ENCODE measurements around the gene CDKN2B-AS1. TPM values are rescaled to one million over a fixed set of nuclear protein-coding genes. Genes with fewer than 3 reads are reported as not detected.

Gene CDKN2B-AS1
- polyA plus RNA-seq, 2 of the 4 experiments (the other 2 are of a cell fraction): not detected

DNA sequence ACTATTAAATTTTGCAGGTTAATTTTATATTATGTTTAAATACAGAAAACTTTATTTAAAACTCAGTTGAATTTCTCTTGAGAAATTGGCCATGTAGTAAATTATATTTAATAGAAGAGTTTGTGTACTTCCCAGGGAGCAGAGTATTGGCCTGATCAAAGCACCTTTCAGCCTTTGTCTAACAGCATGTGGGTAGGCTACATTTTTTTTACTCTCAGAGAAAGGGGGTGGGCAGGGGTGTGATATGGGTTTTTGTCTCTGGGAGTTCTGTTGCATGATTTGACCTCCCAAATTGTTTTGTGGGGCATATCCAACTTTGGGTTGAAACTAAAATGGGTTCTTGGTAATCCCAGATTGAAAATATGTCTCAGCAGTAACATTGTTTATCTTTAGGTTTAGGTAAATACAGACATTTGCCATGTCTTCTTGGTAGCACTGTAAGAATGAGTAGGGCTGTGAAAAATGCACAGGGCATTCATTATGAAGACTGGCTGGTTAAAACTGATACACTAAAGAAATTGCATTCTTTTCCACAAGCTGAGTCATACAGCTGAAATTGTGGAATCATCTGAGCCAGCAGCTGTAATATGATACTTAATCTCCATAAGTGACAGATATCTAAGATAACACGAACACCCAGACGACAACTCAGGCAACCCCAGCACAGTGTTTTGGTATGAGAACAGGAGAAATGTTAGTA, 89.9 kb downstream of the CDKN2B-AS1 start (continued):
- TF ChIP-seq CBX2 (IDR thresholded peaks at IDR 0.05; ENCODE audit: borderline replicate concordance, low read depth) (no peak), CHD2 (IDR thresholded peaks at IDR 0.05; ENCODE audit: low read length, partially characterized antibody) (no peak), FOXS1 (CRISPR knock-in tag; IDR thresholded peaks at IDR 0.05) (no peak), ZFP36 (IDR thresholded peaks at IDR 0.05; ENCODE audit: borderline replicate concordance, partially characterized antibody) (no peak), JUNB (IDR thresholded peaks at IDR 0.05) (no peak), HOXA7 (CRISPR knock-in tag; IDR thresholded peaks at IDR 0.05) (no peak), CEBPB (IDR thresholded peaks at IDR 0.05) (no peak)
- TF ChIP-seq, protein P1, sequence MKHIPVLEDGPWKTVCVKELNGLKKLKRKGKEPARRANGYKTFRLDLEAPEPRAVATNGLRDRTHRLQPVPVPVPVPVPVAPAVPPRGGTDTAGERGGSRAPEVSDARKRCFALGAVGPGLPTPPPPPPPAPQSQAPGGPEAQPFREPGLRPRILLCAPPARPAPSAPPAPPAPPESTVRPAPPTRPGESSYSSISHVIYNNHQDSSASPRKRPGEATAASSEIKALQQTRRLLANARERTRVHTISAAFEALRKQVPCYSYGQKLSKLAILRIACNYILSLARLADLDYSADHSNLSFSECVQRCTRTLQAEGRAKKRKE (CRISPR knock-in tag; IDR thresholded peaks at IDR 0.05; ENCODE audit: low read depth): no peak

DNA sequence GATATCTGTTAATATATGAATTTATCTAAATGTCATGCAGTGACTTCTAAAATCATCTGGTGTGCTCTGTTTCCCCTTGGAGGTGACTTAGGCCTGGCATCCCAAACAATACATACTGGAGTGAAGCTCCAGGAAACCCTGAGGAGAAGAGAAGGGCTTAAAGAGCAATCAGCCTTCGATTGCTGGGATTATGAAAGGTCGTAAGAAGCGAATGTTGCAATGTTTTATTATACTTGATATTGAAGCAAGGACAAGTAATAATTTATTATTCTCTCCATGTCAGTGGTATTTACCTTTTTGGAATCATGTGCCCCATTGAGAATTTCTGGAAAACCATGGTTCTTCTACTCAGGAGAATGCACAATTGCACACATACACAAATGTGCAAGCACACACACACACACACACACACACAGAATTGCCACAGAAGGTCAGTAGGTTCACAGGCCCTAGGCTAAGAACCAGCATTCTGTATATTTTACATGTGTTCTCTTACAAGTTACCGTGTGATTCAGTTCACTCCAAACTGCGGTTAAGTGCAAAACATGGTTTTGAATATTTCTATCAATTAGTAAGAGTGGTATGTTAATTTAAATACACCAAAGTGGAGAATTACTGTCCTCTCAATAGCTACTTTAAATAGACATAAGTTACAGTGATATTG, 93.6 kb downstream of the CDKN2B-AS1 start:
- no CpG with 5 or more reads among the region's 5 CpGs for WGBS (ENCODE audit: missing lambda C conversion rate)
- TF ChIP-seq MAFK (IDR thresholded peaks at IDR 0.05; ENCODE audit: partially characterized antibody) (no peak), RCOR1 (IDR thresholded peaks at IDR 0.05; ENCODE audit: low read depth, low read length) (no peak), BHLHE40 (IDR thresholded peaks at IDR 0.05; ENCODE audit: low read depth, low read length) (no peak), NR3C1 (IDR thresholded peaks at IDR 0.05) (no peak), HDAC2 (IDR thresholded peaks at IDR 0.05) (no peak), ZNF302 (CRISPR knock-in tag; IDR thresholded peaks at IDR 0.05) (no peak), CEBPB (IDR thresholded peaks at IDR 0.05) (no peak), CHD4 (IDR thresholded peaks at IDR 0.05; ENCODE audit: borderline replicate concordance) (no peak), MYC (IDR thresholded peaks at IDR 0.05; ENCODE audit: borderline replicate concordance, low read length) (no peak), TFCP2L1 (CRISPR knock-in tag; IDR thresholded peaks at IDR 0.05) (no peak), JUN (IDR thresholded peaks at IDR 0.05) (no peak), NPAS2 (CRISPR knock-in tag; IDR thresholded peaks at IDR 0.05; ENCODE audit: borderline replicate concordance) (no peak), CBX8 (IDR thresholded peaks at IDR 0.05) (no peak), HOXB5 (CRISPR knock-in tag; IDR thresholded peaks at IDR 0.05) (no peak), RFX5 (IDR thresholded peaks at IDR 0.05) (no peak), FOSB (CRISPR knock-in tag; IDR thresholded peaks at IDR 0.05) (no peak), RARB (CRISPR knock-in tag; IDR thresholded peaks at IDR 0.05) (no peak)
- TF ChIP-seq, protein P2, sequence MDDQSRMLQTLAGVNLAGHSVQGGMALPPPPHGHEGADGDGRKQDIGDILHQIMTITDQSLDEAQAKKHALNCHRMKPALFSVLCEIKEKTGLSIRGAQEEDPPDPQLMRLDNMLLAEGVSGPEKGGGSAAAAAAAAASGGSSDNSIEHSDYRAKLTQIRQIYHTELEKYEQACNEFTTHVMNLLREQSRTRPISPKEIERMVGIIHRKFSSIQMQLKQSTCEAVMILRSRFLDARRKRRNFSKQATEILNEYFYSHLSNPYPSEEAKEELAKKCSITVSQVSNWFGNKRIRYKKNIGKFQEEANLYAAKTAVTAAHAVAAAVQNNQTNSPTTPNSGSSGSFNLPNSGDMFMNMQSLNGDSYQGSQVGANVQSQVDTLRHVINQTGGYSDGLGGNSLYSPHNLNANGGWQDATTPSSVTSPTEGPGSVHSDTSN (IDR thresholded peaks at IDR 0.05): no peak
- TF ChIP-seq, protein P3, sequence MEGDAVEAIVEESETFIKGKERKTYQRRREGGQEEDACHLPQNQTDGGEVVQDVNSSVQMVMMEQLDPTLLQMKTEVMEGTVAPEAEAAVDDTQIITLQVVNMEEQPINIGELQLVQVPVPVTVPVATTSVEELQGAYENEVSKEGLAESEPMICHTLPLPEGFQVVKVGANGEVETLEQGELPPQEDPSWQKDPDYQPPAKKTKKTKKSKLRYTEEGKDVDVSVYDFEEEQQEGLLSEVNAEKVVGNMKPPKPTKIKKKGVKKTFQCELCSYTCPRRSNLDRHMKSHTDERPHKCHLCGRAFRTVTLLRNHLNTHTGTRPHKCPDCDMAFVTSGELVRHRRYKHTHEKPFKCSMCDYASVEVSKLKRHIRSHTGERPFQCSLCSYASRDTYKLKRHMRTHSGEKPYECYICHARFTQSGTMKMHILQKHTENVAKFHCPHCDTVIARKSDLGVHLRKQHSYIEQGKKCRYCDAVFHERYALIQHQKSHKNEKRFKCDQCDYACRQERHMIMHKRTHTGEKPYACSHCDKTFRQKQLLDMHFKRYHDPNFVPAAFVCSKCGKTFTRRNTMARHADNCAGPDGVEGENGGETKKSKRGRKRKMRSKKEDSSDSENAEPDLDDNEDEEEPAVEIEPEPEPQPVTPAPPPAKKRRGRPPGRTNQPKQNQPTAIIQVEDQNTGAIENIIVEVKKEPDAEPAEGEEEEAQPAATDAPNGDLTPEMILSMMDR (IDR thresholded peaks at IDR 0.05): no peak
- TF ChIP-seq, protein P4, sequence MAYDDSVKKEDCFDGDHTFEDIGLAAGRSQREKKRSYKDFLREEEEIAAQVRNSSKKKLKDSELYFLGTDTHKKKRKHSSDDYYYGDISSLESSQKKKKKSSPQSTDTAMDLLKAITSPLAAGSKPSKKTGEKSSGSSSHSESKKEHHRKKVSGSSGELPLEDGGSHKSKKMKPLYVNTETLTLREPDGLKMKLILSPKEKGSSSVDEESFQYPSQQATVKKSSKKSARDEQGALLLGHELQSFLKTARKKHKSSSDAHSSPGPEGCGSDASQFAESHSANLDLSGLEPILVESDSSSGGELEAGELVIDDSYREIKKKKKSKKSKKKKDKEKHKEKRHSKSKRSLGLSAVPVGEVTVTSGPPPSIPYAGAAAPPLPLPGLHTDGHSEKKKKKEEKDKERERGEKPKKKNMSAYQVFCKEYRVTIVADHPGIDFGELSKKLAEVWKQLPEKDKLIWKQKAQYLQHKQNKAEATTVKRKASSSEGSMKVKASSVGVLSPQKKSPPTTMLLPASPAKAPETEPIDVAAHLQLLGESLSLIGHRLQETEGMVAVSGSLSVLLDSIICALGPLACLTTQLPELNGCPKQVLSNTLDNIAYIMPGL (CRISPR knock-in tag; IDR thresholded peaks at IDR 0.05; ENCODE audit: borderline replicate concordance): no peak
- DNase-seq (ENCODE audit: low read depth in 1 of 2, low spot score in 1 of 2): no peak
- Histone ChIP-seq H3K27ac (no peak overlapping the region), H3K4me1 (no peaks in the 10 kb centered on the region), H3K9me3 (no peaks in the 10 kb centered on the region), H3K4me3 (no peak overlapping the region), H3K4me2 (no peak overlapping the region)
- ChIA-PET CTCF (no interaction called here), POLR2A (no interaction called here)
- no peak for FAIRE-seq
- no peak for ATAC-seq
